HG02970 (cell line): ENCODE data around the gene CNTNAP2.
"Not testable (repeated sequence)": the region's sequence is repeated elsewhere in the genome, so short reads cannot be mapped to it uniquely, and the experiment has no call there.

ENCODE experiments used
- ATAC-seq: cut with Tn5 transposase; IDR thresholded peaks from one replicate; pipeline ENCODE4 v1.9.1; 2021; ENCODE audit warnings: mild to moderate bottlenecking, moderate library complexity, moderate number of reproducible peaks; ENCODE audit not compliant: unreplicated experiment, low FRiP score

Gene CNTNAP2

GRCh38 chr7:146146831-146147486 lies 30.4 kb downstream of the CNTNAP2 start:
- no peak for ATAC-seq

GRCh38 chr7:146150153-146150552 lies 33.6 kb downstream of the CNTNAP2 start:
- no peak for ATAC-seq

GRCh38 chr7:146172112-146172511 lies 55.5 kb downstream of the CNTNAP2 start:
- no peak for ATAC-seq

- no peak for ATAC-seq
These were observed 59.1 kb downstream of the CNTNAP2 start for GRCh38 chr7:146175716-146176115.

- ATAC-seq: no peak
These were observed 60.3 kb downstream of the CNTNAP2 start for GRCh38 chr7:146176860-146177259.

- ATAC-seq: no peak
These were observed 60.7 kb downstream of the CNTNAP2 start for GRCh38 chr7:146177301-146177700.

- no peak for ATAC-seq
These were observed 69.2 kb downstream of the CNTNAP2 start for GRCh38 chr7:146185844-146186243.

- ATAC-seq: not testable (repeated sequence)
These were observed 74.8 kb downstream of the CNTNAP2 start for GRCh38 chr7:146191428-146191827.

- no peak for ATAC-seq
These were observed 85.3 kb downstream of the CNTNAP2 start for GRCh38 chr7:146201945-146202344.

- no peak for ATAC-seq
These were observed 89.7 kb downstream of the CNTNAP2 start for GRCh38 chr7:146206270-146206669.

GRCh38 chr7:146208492-146208891 lies 91.9 kb downstream of the CNTNAP2 start:
- ATAC-seq: no peak

- ATAC-seq: no peak
These were observed 98.2 kb downstream of the CNTNAP2 start for GRCh38 chr7:146214842-146215241.

GRCh38 chr7:146216396-146217041 lies 99.9 kb downstream of the CNTNAP2 start:
- ATAC-seq: no peak

- no peak for ATAC-seq
These were observed 107.2 kb downstream of the CNTNAP2 start for GRCh38 chr7:146223851-146224250.

GRCh38 chr7:146232604-146233003 lies 116.0 kb downstream of the CNTNAP2 start:
- ATAC-seq: no peak

GRCh38 chr7:146235195-146235594 lies 118.6 kb downstream of the CNTNAP2 start:
- ATAC-seq: no peak

GRCh38 chr7:146242661-146243060 lies 126.1 kb downstream of the CNTNAP2 start:
- no peak for ATAC-seq

GRCh38 chr7:146247991-146248390 lies 131.4 kb downstream of the CNTNAP2 start:
- not testable (repeated sequence) for ATAC-seq

GRCh38 chr7:146248744-146249143 lies 132.1 kb downstream of the CNTNAP2 start:
- not testable (repeated sequence) for ATAC-seq

- no peak for ATAC-seq
These were observed 132.7 kb downstream of the CNTNAP2 start for GRCh38 chr7:146249272-146249671.

- no peak for ATAC-seq
These were observed 139.0 kb downstream of the CNTNAP2 start for GRCh38 chr7:146255609-146256008.

- no peak for ATAC-seq
These were observed 145.9 kb downstream of the CNTNAP2 start for GRCh38 chr7:146262527-146262926.
